HCT116 (cell line): ENCODE results near the gene NEURL1. TPM values are rescaled to one million over a fixed set of nuclear protein-coding genes. Genes with fewer than 3 reads are reported as not detected.

ENCODE experiments used
- ATAC-seq: fragments of 200-7000 bp; cut with Tn5 transposase; 2 replicates; pipeline ENCODE4 v1.9.1; 2020; ENCODE audit warnings: mild to moderate bottlenecking, moderate library complexity
- BruUV-seq: library from RNA; stranded (reverse); fragments of 400-500 nt; replicated peaks from 2 replicates; lab custom pipeline; 2021; lab: Mats Ljungman, UMichigan
- CTCF ChIA-PET: fragments of 300-600 bp; sonication (Branson Sonifier 250); formaldehyde crosslinking; loops from one replicate; lab custom pipeline; 2021; ENCODE audit warnings: antibody characterized with exemption; lab: Charles Lee
- POLR2A ChIA-PET: fragments of 300-600, 350-600 bp; sonication (Branson Sonifier 250); formaldehyde crosslinking; loops from one replicate; lab custom pipeline; 2021; ENCODE audit warnings: antibody characterized with exemption; lab: Charles Lee
- RAD21 ChIA-PET, 2 experiments: fragments of 300-600 bp; sonication (Branson Sonifier 250); formaldehyde crosslinking; loops; one replicate each; lab custom pipeline; 2023; ENCODE audit warnings: low total read pairs in 2 of 2; ENCODE audit not compliant: uncharacterized antibody in 2 of 2, unreplicated experiment in 2 of 2, low non-redundant PET in 1 of 2; lab: Charles Lee
- DNase-seq: peaks from one replicate; pipeline ENCODE4 v3.0.0-alpha.2; 2010; ENCODE audit warnings: low read depth, low spot score
- H2AFZ ChIP-seq: fragments of 200-600 bp; shearing (Covaris generic), sonication (generic); 2 replicates; pipeline ENCODE4 v1.6.1; 2017; ENCODE audit warnings: low read depth, mixed run types, mixed read lengths, antibody characterized with exemption, low read length; ENCODE audit not compliant: poor library complexity, severe bottlenecking
- H3K27ac ChIP-seq: 2 replicates; pipeline ENCODE4 v1.5.1; 2012; ENCODE audit warnings: low read depth, low read length
- H3K27me3 ChIP-seq: fragments of 200-600 bp; sonication (generic); 2 replicates; pipeline ENCODE4 v1.6.1; 2016; ENCODE audit warnings: mixed run types, low read length, mixed read lengths; ENCODE audit not compliant: insufficient read depth
- H3K36me3 ChIP-seq, 2 experiments: fragments of 200-500 bp in 1 of 2; fragments of 200-600 bp in 1 of 2; sonication (Bioruptor generic) in 1 of 2; sonication (generic) in 1 of 2; 2 replicates each; pipeline versions ENCODE4 v1.5.1 to v1.6.1; 2014 to 2016; ENCODE audit warnings: low read length in 2 of 2, inconsistent platforms in 1 of 2, mixed read lengths in 1 of 2, mixed run types in 1 of 2; ENCODE audit not compliant: insufficient read depth in 2 of 2, control insufficient read depth in 1 of 2
- H3K4me1 ChIP-seq, 2 experiments: fragments of 200-600 bp in 1 of 2; sonication (generic) in 1 of 2; 2 replicates each; pipeline versions ENCODE4 v1.5.1 to v1.6.1; 2012 to 2017; ENCODE audit warnings: low read length in 2 of 2, inconsistent platforms in 1 of 2, mild to moderate bottlenecking in 1 of 2, mixed read lengths in 1 of 2, mixed run types in 1 of 2, moderate library complexity in 1 of 2; ENCODE audit not compliant: insufficient read depth in 2 of 2, control insufficient read depth in 1 of 2
- H3K4me2 ChIP-seq: fragments of 200-600 bp; sonication (generic); 2 replicates; pipeline ENCODE4 v1.6.1; 2017; ENCODE audit warnings: mixed run types, low read length, mixed read lengths
- H3K4me3 ChIP-seq, 2 experiments: fragments of 200-600 bp in 1 of 2; sonication (generic) in 1 of 2; replicated peaks in 1 of 2; 2 replicates each; pipeline ENCODE4 v1.5.1; 2011 to 2016; ENCODE audit warnings: low read length in 2 of 2, control low read depth in 1 of 2, low read depth in 1 of 2, mild to moderate bottlenecking in 1 of 2, mixed read lengths in 1 of 2, mixed run types in 1 of 2
- H3K79me2 ChIP-seq: fragments of 200-600 bp; sonication (generic); 2 replicates; pipeline ENCODE4 v1.6.1; 2017; ENCODE audit warnings: mild to moderate bottlenecking, mixed run types, low read length, moderate library complexity, mixed read lengths; ENCODE audit not compliant: insufficient read depth
- H3K9ac ChIP-seq: fragments of 200-600 bp; sonication (generic); 2 replicates; pipeline ENCODE4 v1.6.1; 2016; ENCODE audit warnings: low read length, mixed read lengths
- H3K9me2 ChIP-seq: fragments of 200-600 bp; sonication (generic), shearing (Covaris generic); 2 replicates; pipeline ENCODE4 v1.6.1; 2017; ENCODE audit warnings: mixed run types, mild to moderate bottlenecking, moderate library complexity; ENCODE audit not compliant: insufficient read depth
- H3K9me3 ChIP-seq, 2 experiments: fragments of 200-500 bp in 1 of 2; fragments of 200-600 bp in 1 of 2; sonication (Bioruptor generic) in 1 of 2; sonication (generic) in 1 of 2; 2 replicates each; pipeline ENCODE4 v1.6.1; 2014 to 2017; ENCODE audit warnings: low read length in 2 of 2, mixed read lengths in 2 of 2, inconsistent platforms in 1 of 2, low read depth in 1 of 2, mild to moderate bottlenecking in 1 of 2, mixed run types in 1 of 2, moderate library complexity in 1 of 2; ENCODE audit not compliant: control insufficient read depth in 1 of 2, insufficient read depth in 1 of 2
- H4K20me1 ChIP-seq: fragments of 200-600 bp; sonication (generic), shearing (Covaris generic); 2 replicates; pipeline ENCODE4 v1.6.1; 2017; ENCODE audit warnings: mixed run types, mild to moderate bottlenecking, moderate library complexity; ENCODE audit not compliant: insufficient read depth
- ATF3 ChIP-seq: IDR thresholded peaks from 2 replicates; pipeline ENCODE4 v1.6.1; 2012
- EGR1 ChIP-seq: IDR thresholded peaks from 2 replicates; pipeline ENCODE4 v1.6.1; 2012; ENCODE audit warnings: low read depth
- EZH2 ChIP-seq: fragments of 200-600 bp; sonication (generic); IDR thresholded peaks from 2 replicates; pipeline ENCODE4 v1.6.1; 2017; ENCODE audit warnings: antibody characterized with exemption, mixed run types
- EZH2phosphoT487 ChIP-seq: fragments of 200-600 bp; IDR thresholded peaks from 2 replicates; pipeline ENCODE4 v1.6.1; 2018; ENCODE audit warnings: antibody characterized with exemption, borderline replicate concordance
- JUND ChIP-seq: IDR thresholded peaks from 2 replicates; pipeline ENCODE4 v1.6.1; 2012
- MAX ChIP-seq: IDR thresholded peaks from 2 replicates; pipeline ENCODE4 v1.6.1; 2012
- POLR2A ChIP-seq: IDR thresholded peaks from 2 replicates; pipeline ENCODE4 v1.7.0; 2011; ENCODE audit warnings: borderline replicate concordance; ENCODE audit not compliant: insufficient read depth, insufficient read length; ENCODE audit errors: extremely low read depth
- POLR2AphosphoS5 ChIP-seq: IDR thresholded peaks from 2 replicates; pipeline ENCODE4 v1.6.1; 2011; ENCODE audit warnings: mild to moderate bottlenecking, low read depth, low read length, moderate library complexity
- RAD21 ChIP-seq: IDR thresholded peaks from 2 replicates; pipeline ENCODE4 v1.6.1; 2012; ENCODE audit warnings: low read depth, mild to moderate bottlenecking
- REST ChIP-seq: IDR thresholded peaks from 2 replicates; pipeline ENCODE4 v1.6.1; 2012; ENCODE audit warnings: low read depth
- SP1 ChIP-seq: IDR thresholded peaks from 2 replicates; pipeline ENCODE4 v1.6.1; 2012; ENCODE audit warnings: low read depth
- SRF ChIP-seq: IDR thresholded peaks from 2 replicates; pipeline ENCODE4 v1.6.1; 2012; ENCODE audit warnings: low read depth
- TCF7L2 ChIP-seq: IDR thresholded peaks from 2 replicates; pipeline ENCODE4 v1.7.0; 2011; ENCODE audit warnings: borderline replicate concordance, inconsistent platforms; ENCODE audit not compliant: insufficient read depth, insufficient read length; ENCODE audit errors: extremely low read depth
- YY1 ChIP-seq: IDR thresholded peaks from 2 replicates; pipeline ENCODE4 v1.6.1; 2011; ENCODE audit warnings: low read length, low read depth, moderate library complexity, mild to moderate bottlenecking; ENCODE audit not compliant: insufficient replicate concordance; ENCODE audit errors: extremely low read depth
- ZNF274 ChIP-seq: fragments of 200-500 bp; sonication (Bioruptor generic); IDR thresholded peaks from 2 replicates; pipeline ENCODE4 v1.6.1; 2014; ENCODE audit warnings: mild to moderate bottlenecking, low read depth, low read length, inconsistent platforms
- intact Hi-C: fragments of 100-400 bp; cut with micrococcal nuclease; formaldehyde crosslinking; loops from 2 replicates; pipeline ENCODE4 v1.10.0; 2022
- total RNA-seq: library from RNA; stranded (reverse); gene quantifications from one replicate; pipeline ENCODE4 v1.2.1, GENCODE V29; 2021; ENCODE audit not compliant: unreplicated experiment

Gene NEURL1
- total RNA-seq, 1 experiment from 2014 or later: 1.4 TPM

GRCh38 chr10:103487410-103487708, 6.1 kb upstream of the NEURL1 start:
- DNase-seq (no peak), ATAC-seq (no peak)
- Histone ChIP-seq H3K4me2 (no peak overlapping the region), H3K27ac (no peak overlapping the region), H3K9me2 (no peaks in the 10 kb centered on the region), H2AFZ (no peak overlapping the region), H3K9ac (no peak overlapping the region), H3K9me3 (no peaks in the 10 kb centered on the region), H3K36me3 (no peaks in the 10 kb centered on the region), H4K20me1 (no peaks in the 10 kb centered on the region), H3K4me1 (peaks cover 10 to 33% of the 10 kb centered on the region in 2 experiments), H3K79me2 (no peaks in the 10 kb centered on the region), H3K27me3 (no peaks in the 10 kb centered on the region), H3K4me3 (no peak overlapping the region)
- ChIA-PET POLR2A (no interaction called here), CTCF (interaction anchor here (1.9 kb wide), 1 partner anchor 16 kb away, joined by 5 read pairs; no protein-coding TSS in a partner anchor), RAD21 (no interaction called here)
- intact Hi-C loops: loop anchor here (5.0 to 10.0 kb wide), 2 partner anchors 245 to 753 kb away; no protein-coding TSS in a partner anchor
- TF ChIP-seq SRF: no peak
- TF ChIP-seq POLR2AphosphoS5: no peak
- no peak for TF ChIP-seq EGR1
- no peak for TF ChIP-seq POLR2A
- no peak for TF ChIP-seq ZNF274
- TF ChIP-seq ATF3: no peak
- no peak for TF ChIP-seq EZH2
- TF ChIP-seq SP1: no peak
- no peak for TF ChIP-seq REST
- no peak for TF ChIP-seq MAX
- no peak for TF ChIP-seq EZH2phosphoT487
- no peak for TF ChIP-seq JUND
- no peak for TF ChIP-seq YY1
- no peak for TF ChIP-seq TCF7L2
- TF ChIP-seq RAD21: no peak
- BruUV-seq: no TSS peak
